Loucy (cell line): ENCODE data around the gene CCDC112.

Experiments
- H2AFZ ChIP-seq: fragments of 200-600 bp; sonication (generic); 2 replicates; pipeline ENCODE4 v1.6.0; 2016; ENCODE audit warnings: antibody characterized with exemption, mild to moderate bottlenecking, low read length, moderate library complexity
- H3F3A ChIP-seq: fragments of 200-600 bp; 2 replicates; pipeline ENCODE4 v1.6.0; 2016; ENCODE audit warnings: antibody characterized with exemption, low read depth, mild to moderate bottlenecking
- H3K27me3 ChIP-seq: fragments of 200-600 bp; sonication (generic); 2 replicates; pipeline ENCODE4 v1.6.1; 2014; ENCODE audit warnings: low read length, mild to moderate bottlenecking; ENCODE audit not compliant: insufficient read depth, poor library complexity, severe bottlenecking
- H3K36me3 ChIP-seq: fragments of 200-600 bp; sonication (generic); 2 replicates; pipeline ENCODE4 v1.6.1; 2016; ENCODE audit warnings: low read length; ENCODE audit not compliant: insufficient read depth
- H3K4me1 ChIP-seq: fragments of 200-600 bp; sonication (generic); 2 replicates; pipeline ENCODE4 v1.5.1; 2014; ENCODE audit warnings: low read length, mild to moderate bottlenecking; ENCODE audit not compliant: insufficient read depth, poor library complexity, severe bottlenecking
- H3K4me2 ChIP-seq: fragments of 200-600 bp; sonication (generic); 2 replicates; pipeline ENCODE4 v1.6.0; 2014; ENCODE audit warnings: antibody characterized with exemption, low read length, low read depth, mild to moderate bottlenecking; ENCODE audit not compliant: poor library complexity, severe bottlenecking
- H3K4me3 ChIP-seq: fragments of 200-600 bp; sonication (generic); 2 replicates; pipeline ENCODE4 v1.5.1; 2014; ENCODE audit warnings: low read length, mild to moderate bottlenecking, mixed read lengths; ENCODE audit not compliant: poor library complexity, severe bottlenecking
- H3K79me2 ChIP-seq: fragments of 200-600 bp; sonication (generic); 2 replicates; pipeline ENCODE4 v1.6.1; 2014; ENCODE audit warnings: low read length; ENCODE audit not compliant: insufficient read depth
- H3K9ac ChIP-seq: fragments of 200-600 bp; sonication (generic); 2 replicates; pipeline ENCODE4 v1.6.0; 2014; ENCODE audit warnings: mild to moderate bottlenecking, low read depth, low read length, moderate library complexity; ENCODE audit not compliant: poor library complexity, severe bottlenecking
- H3K9me2 ChIP-seq: fragments of 200-600 bp; sonication (generic); replicated peaks from 2 replicates; pipeline ENCODE4 v1.6.1; 2016; ENCODE audit warnings: low read depth, low read length, mixed read lengths
- H3K9me3 ChIP-seq: fragments of 200-600 bp; sonication (generic); 2 replicates; pipeline ENCODE4 v1.6.1; 2014; ENCODE audit warnings: mild to moderate bottlenecking, antibody characterized with exemption, low read length, low read depth; ENCODE audit not compliant: insufficient read depth
- H4K20me1 ChIP-seq: fragments of 200-600 bp; sonication (generic); 2 replicates; pipeline ENCODE4 v1.6.0; 2014; ENCODE audit warnings: antibody characterized with exemption, low read length, mild to moderate bottlenecking; ENCODE audit not compliant: insufficient read depth, poor library complexity, severe bottlenecking
- EZH2phosphoT487 ChIP-seq: fragments of 200-600 bp; IDR thresholded peaks from 2 replicates; pipeline ENCODE4 v1.6.1; 2018; ENCODE audit warnings: antibody characterized with exemption, mild to moderate bottlenecking, moderate library complexity, borderline replicate concordance
- TF ChIP-seq, protein P1 (sequence below): fragments of 200-600 bp; sonication (generic); conservative IDR thresholded peaks from 2 replicates; pipeline ENCODE4 v1.5.1; 2014; ENCODE audit warnings: mild to moderate bottlenecking, antibody characterized with exemption, low read length

Gene CCDC112

DNA sequence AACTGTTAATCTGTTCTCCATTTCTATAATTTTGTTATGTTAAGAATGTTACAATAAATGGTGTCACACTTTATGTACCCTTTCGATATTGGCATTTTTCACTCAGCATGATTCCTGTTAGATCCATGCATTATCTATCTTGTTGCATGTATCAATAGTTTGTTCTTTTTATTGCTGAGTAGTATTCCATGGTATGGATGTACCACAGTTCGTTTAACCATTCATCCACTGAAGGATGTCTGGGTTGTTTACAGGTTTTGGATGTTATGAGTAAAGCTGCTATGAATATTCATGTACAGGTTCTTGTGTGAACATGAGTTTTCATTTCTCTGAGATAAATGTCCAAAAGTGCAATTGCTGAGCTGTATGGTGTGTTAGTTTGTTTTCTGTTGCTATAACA lies 26.3 kb upstream of the CCDC112 start:
- Histone ChIP-seq H3F3A (no peaks in the 10 kb centered on the region), H3K36me3 (no peaks in the 10 kb centered on the region), H3K9me3 (no peaks in the 10 kb centered on the region), H3K9ac (no peak overlapping the region), H3K4me3 (no peak overlapping the region), H2AFZ (no peak overlapping the region), H4K20me1 (no peaks in the 10 kb centered on the region), H3K4me1 (no peaks in the 10 kb centered on the region), H3K9me2 (no peaks in the 10 kb centered on the region), H3K79me2 (no peaks in the 10 kb centered on the region), H3K4me2 (no peak overlapping the region), H3K27me3 (no peaks in the 10 kb centered on the region)
- TF ChIP-seq EZH2phosphoT487 = no peak
- TF ChIP-seq, protein P1, sequence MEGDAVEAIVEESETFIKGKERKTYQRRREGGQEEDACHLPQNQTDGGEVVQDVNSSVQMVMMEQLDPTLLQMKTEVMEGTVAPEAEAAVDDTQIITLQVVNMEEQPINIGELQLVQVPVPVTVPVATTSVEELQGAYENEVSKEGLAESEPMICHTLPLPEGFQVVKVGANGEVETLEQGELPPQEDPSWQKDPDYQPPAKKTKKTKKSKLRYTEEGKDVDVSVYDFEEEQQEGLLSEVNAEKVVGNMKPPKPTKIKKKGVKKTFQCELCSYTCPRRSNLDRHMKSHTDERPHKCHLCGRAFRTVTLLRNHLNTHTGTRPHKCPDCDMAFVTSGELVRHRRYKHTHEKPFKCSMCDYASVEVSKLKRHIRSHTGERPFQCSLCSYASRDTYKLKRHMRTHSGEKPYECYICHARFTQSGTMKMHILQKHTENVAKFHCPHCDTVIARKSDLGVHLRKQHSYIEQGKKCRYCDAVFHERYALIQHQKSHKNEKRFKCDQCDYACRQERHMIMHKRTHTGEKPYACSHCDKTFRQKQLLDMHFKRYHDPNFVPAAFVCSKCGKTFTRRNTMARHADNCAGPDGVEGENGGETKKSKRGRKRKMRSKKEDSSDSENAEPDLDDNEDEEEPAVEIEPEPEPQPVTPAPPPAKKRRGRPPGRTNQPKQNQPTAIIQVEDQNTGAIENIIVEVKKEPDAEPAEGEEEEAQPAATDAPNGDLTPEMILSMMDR = no peak

DNA sequence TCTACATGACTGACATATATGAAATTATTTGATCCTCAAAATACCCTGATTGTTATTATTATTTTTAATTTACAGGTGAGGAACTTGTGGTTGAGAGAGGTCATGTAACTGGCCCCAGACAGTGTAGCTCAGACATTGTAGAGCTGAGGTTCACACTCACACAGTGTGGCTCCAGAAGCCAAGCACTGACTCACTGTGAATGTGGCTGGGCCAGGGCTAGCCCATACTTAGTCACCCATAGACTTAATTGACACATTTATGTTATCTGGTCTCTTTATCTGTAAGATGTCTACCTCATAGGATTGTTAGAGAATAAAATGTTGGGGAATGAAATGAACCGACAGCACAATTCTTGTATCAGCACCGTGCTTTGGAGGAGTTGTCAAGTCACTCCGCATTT lies 24.9 kb upstream of the CCDC112 start:
- H3K79me2 ChIP-seq = no peaks in the 10 kb centered on the region

DNA sequence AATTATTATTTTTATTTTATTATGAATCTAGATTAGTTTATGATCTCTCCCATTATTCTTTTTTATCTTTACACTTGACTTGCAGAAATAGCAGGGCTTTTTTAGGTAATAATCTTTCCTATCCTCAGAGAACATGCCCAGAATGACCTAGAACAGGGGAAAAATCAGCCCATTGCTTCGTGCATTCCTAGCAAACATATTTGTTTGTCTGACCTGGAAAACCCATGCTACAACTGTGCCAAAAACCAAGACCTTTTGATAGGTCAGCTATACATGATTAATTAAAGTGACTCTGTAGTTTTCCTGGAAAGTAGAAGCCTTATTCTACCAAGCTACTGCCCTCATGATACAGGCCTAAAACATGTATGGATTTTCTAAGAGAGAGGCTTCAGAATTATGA lies 24.1 kb upstream of the CCDC112 start:
- H3F3A ChIP-seq = no peaks in the 10 kb centered on the region
- H2AFZ ChIP-seq = no peak overlapping the region
- H3K9me2 ChIP-seq = no peaks in the 10 kb centered on the region
- H3K79me2 ChIP-seq = no peaks in the 10 kb centered on the region
- no peak for TF ChIP-seq EZH2phosphoT487
- TF ChIP-seq, protein P1 = no peak
- no peak overlapping the region for H3K9ac ChIP-seq
- no peaks in the 10 kb centered on the region for H4K20me1 ChIP-seq
- H3K4me3 ChIP-seq = no peak overlapping the region
- H3K27me3 ChIP-seq = no peaks in the 10 kb centered on the region
- no peaks in the 10 kb centered on the region for H3K4me1 ChIP-seq
- no peak overlapping the region for H3K4me2 ChIP-seq
- no peaks in the 10 kb centered on the region for H3K9me3 ChIP-seq
- no peaks in the 10 kb centered on the region for H3K36me3 ChIP-seq

More for the DNA sequence above, 24.9 kb upstream of the CCDC112 start:
- H2AFZ ChIP-seq = no peak overlapping the region
- no peaks in the 10 kb centered on the region for H3F3A ChIP-seq
- H4K20me1 ChIP-seq = no peaks in the 10 kb centered on the region
- no peaks in the 10 kb centered on the region for H3K4me1 ChIP-seq
- TF ChIP-seq EZH2phosphoT487 = no peak
- TF ChIP-seq, protein P1 = no peak
- no peak overlapping the region for H3K4me3 ChIP-seq
- H3K9me2 ChIP-seq = no peaks in the 10 kb centered on the region
- H3K4me2 ChIP-seq = no peak overlapping the region
- H3K9ac ChIP-seq = no peak overlapping the region
- no peaks in the 10 kb centered on the region for H3K27me3 ChIP-seq
- no peaks in the 10 kb centered on the region for H3K9me3 ChIP-seq
- H3K36me3 ChIP-seq = no peaks in the 10 kb centered on the region
